Upper lobe of right lung (tissue), 1 donor: ENCODE measurements around the gene SMAD6. TPM values are rescaled to one million over a fixed set of nuclear protein-coding genes. Genes with fewer than 3 reads are reported as not detected.

Experiments
- ATAC-seq: fragments of 200-7000 bp; cut with Tn5 transposase; one replicate; pipeline ENCODE4 v1.9.1; 2020; ENCODE audit warnings: mild to moderate bottlenecking, moderate library complexity
- DNase-seq: peaks from one replicate; pipeline ENCODE4 v3.0.0-alpha.2; 2020
- H3K27ac ChIP-seq: fragments of 200-600 bp; one replicate; pipeline ENCODE4 v1.8.0; 2022
- H3K27me3 ChIP-seq: fragments of 200-600 bp; one replicate; pipeline ENCODE4 v1.8.0; 2022; ENCODE audit warnings: mild to moderate bottlenecking
- H3K36me3 ChIP-seq: fragments of 200-600 bp; one replicate; pipeline ENCODE4 v1.8.0; 2022
- H3K4me1 ChIP-seq: fragments of 200-600 bp; one replicate; pipeline ENCODE4 v1.8.0; 2022
- H3K4me3 ChIP-seq: fragments of 200-600 bp; one replicate; pipeline ENCODE4 v1.8.0; 2022; ENCODE audit warnings: mild to moderate bottlenecking
- H3K9me3 ChIP-seq: fragments of 200-600 bp; one replicate; pipeline ENCODE4 v1.8.0; 2022
- intact Hi-C: fragments of 100-400 bp; cut with DNase I; formaldehyde crosslinking; loops from one replicate; pipeline ENCODE4 v1.11.0; 2022
- total RNA-seq: library from RNA; stranded (reverse); fragmentation: NEBNext Ultra II Directional; extraction: Animal tissue kit (Norgen Biotek cat#: 25700); gene quantifications from one replicate; pipeline ENCODE4 v1.2.1, GENCODE V29; 2021
- TF ChIP-seq, protein P1 (sequence below): fragments of 200-600 bp; IDR thresholded peaks from one replicate; pipeline ENCODE4 v1.8.0; 2022; ENCODE audit warnings: antibody characterized with exemption
- donor health status: DM: no; HTN: yes; CAD: no; lungs with severe emphysema.

The SMAD6 gene
- total RNA-seq, 1 donor from 2014 or later, result 167 TPM

DNA sequence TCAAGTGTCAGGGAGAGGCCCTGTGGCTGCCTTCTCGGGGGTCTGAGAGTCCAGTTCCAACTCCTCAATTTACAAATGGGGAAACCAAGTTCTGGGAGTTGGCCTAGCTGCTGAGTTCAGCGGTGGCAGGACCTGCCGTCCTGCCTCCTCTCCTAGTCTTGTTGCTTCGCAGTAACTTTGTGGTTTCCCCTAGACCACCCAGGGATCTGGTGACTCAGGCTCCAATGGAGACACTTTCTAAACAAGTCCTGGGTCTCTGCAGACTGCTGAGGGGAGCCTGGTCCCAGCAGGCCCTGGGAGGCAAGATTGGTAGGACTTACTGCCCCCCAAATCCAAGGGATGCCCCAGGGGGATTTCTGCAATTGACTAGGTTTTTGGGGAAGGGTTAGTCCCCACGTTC is 83.6 kb downstream of the SMAD6 start:
- intact Hi-C loops, result loop anchor here (5.0 kb wide), 1 partner anchor 62 kb away; no protein-coding TSS in a partner anchor
- Histone ChIP-seq H3K9me3 (no peaks in the 10 kb centered on the region), H3K27ac (no peak overlapping the region), H3K36me3 (peaks cover 11% of the 10 kb centered on the region), H3K27me3 (no peaks in the 10 kb centered on the region), H3K4me3 (no peak overlapping the region), H3K4me1 (no peaks in the 10 kb centered on the region)
- DNase-seq, result no peak
- ATAC-seq, result no peak
- TF ChIP-seq, protein P1, sequence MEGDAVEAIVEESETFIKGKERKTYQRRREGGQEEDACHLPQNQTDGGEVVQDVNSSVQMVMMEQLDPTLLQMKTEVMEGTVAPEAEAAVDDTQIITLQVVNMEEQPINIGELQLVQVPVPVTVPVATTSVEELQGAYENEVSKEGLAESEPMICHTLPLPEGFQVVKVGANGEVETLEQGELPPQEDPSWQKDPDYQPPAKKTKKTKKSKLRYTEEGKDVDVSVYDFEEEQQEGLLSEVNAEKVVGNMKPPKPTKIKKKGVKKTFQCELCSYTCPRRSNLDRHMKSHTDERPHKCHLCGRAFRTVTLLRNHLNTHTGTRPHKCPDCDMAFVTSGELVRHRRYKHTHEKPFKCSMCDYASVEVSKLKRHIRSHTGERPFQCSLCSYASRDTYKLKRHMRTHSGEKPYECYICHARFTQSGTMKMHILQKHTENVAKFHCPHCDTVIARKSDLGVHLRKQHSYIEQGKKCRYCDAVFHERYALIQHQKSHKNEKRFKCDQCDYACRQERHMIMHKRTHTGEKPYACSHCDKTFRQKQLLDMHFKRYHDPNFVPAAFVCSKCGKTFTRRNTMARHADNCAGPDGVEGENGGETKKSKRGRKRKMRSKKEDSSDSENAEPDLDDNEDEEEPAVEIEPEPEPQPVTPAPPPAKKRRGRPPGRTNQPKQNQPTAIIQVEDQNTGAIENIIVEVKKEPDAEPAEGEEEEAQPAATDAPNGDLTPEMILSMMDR, result no peak

DNA sequence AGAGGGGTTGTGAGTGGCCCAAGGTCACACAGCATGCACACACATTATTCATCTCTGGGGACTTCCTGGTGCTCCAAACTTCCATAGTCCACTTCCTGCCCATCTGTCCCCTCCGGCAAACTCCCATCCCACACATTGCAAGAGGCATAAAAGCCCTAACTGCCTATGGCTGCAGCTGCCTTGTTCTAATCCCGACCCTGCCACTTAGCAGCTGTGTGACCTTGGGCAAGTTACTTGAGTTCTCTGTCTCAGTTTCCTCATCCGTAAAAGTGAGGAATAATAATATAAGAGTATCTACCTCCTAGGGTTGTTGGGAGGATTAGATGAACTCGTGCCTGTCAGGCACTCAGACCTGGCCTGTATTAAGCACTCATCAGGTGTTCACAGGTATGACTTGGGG is 84.2 kb downstream of the SMAD6 start:
- Histone ChIP-seq H3K36me3 (peaks cover 7% of the 10 kb centered on the region), H3K27ac (no peak overlapping the region), H3K27me3 (no peaks in the 10 kb centered on the region), H3K9me3 (no peaks in the 10 kb centered on the region), H3K4me1 (no peaks in the 10 kb centered on the region), H3K4me3 (no peak overlapping the region)
- intact Hi-C loops, result loop anchor here (5.0 kb wide), 1 partner anchor 61 kb away; no protein-coding TSS in a partner anchor
- ATAC-seq (no peak), DNase-seq (no peak)
- TF ChIP-seq, protein P1, result no peak

DNA sequence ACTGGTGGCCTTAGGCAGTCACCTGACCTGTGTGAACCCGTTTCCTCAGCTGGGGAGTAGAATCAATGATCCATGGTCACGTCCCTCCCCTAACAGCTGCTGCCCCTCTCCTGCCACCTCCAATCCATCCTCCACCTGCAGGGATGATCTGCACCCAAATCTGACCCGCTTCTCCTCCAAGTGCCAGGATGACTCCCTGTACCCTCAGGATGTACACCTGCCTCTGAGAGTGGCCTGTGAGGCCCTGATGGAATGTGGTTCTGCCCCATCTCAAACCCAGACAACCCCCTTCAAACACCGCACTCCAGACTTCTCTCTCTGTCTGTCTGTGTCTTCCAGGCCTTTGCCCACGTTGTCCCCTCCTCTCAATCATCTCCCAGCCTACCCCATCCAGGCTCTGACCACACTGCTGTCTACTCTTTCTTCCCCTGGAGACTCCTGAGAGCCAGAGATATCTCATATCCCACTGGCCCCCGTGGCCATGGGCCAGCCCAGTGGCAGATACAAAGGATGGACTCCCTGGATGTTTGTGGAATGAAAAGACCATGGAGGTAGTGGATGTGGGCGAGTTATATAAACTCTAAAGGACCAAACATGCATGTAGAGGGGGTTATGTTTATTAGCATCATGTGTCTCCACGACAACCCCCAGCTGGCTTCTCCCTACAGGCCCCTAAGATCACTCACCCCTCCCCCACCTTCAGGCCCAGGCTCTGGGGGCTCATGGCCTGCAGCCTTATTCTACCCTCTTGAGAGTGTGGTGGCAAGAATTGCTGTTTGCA is 84.9 kb downstream of the SMAD6 start:
- Histone ChIP-seq H3K27ac (no peak overlapping the region), H3K36me3 (peaks cover 3% of the 10 kb centered on the region), H3K27me3 (no peaks in the 10 kb centered on the region), H3K4me3 (no peak overlapping the region), H3K4me1 (no peaks in the 10 kb centered on the region), H3K9me3 (no peaks in the 10 kb centered on the region)
- intact Hi-C loops, result loop anchor here (5.0 kb wide), 1 partner anchor 60 kb away; no protein-coding TSS in a partner anchor
- ATAC-seq (no peak), DNase-seq (no peak)
- TF ChIP-seq, protein P1, result no peak

DNA sequence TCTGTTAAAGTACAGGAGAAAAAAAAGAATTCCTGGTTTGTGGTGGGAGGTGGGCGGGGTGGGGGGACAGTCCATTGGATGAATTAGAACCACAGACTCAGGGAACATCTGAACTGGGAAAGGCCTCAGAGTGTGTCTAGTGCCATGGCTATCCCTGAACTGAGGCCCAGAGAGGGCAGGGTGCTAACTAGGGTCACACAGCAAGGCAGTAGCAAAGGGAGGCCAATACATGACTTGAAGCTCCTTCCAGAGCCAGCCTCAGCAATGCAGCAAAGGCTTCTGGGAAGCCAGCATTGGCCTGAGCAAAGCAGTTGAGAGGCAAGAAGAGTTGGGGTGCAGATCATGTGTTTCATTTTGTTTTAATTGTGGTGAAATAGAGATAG is 85.4 kb downstream of the SMAD6 start:
- H3K4me3 ChIP-seq, result no peak overlapping the region
- TF ChIP-seq, protein P1, result no peak
- no peaks in the 10 kb centered on the region for H3K9me3 ChIP-seq
- no peaks in the 10 kb centered on the region for H3K27me3 ChIP-seq
- H3K36me3 ChIP-seq, result peaks cover 3% of the 10 kb centered on the region
- intact Hi-C loops, result loop anchor here (5.0 kb wide), 1 partner anchor 60 kb away; no protein-coding TSS in a partner anchor
- DNase-seq (no peak), ATAC-seq (no peak)
- H3K27ac ChIP-seq, result no peak overlapping the region
- H3K4me1 ChIP-seq, result no peaks in the 10 kb centered on the region

DNA sequence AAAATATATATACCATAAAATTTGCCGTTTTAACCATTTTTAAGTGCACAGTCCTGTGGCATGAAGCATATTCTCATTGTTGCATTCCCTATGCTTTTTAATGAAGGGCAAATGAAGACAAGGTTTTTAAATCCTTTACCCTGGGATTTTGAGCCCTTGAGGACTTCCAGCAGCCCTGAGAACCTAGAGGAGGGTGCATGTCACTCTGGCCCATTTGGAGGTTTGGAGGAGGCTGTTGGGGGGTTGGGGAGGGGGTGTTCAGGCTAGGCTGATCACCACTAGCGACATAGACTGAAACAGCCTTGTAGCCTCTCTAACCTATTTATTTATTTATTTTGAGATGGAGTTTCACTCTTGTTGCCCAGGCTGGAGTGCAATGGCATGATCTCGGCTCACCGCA is 86.0 kb downstream of the SMAD6 start:
- Histone ChIP-seq H3K9me3 (no peaks in the 10 kb centered on the region), H3K4me1 (no peaks in the 10 kb centered on the region), H3K27me3 (no peaks in the 10 kb centered on the region), H3K27ac (no peak overlapping the region), H3K36me3 (peaks cover 3% of the 10 kb centered on the region), H3K4me3 (no peak overlapping the region)
- ATAC-seq, result no peak
- no peak for DNase-seq
- TF ChIP-seq, protein P1, result no peak
- intact Hi-C loops, result loop anchor here (5.0 kb wide), 1 partner anchor 59 kb away; no protein-coding TSS in a partner anchor
